CD14-positive monocyte (primary cell): ENCODE measurements around the gene MED15. TPM values are rescaled to one million over a fixed set of nuclear protein-coding genes. Genes with fewer than 3 reads are reported as not detected.

Source experiments
- DNase-seq, 3 donors: peaks; one replicate each; pipeline ENCODE4 v3.0.0-alpha.2; 2011 to 2022
- H2AFZ ChIP-seq: 2 replicates; pipeline ENCODE4 v1.6.0; 2012; ENCODE audit warnings: mild to moderate bottlenecking, low read depth, low read length, inconsistent platforms; ENCODE audit not compliant: insufficient read depth, poor library complexity, severe bottlenecking
- H3K27ac ChIP-seq, 2 donors: 1 replicate in 1 of 2; 2 replicates in 1 of 2; pipeline ENCODE4 v1.5.1; 2012 to 2013; ENCODE audit warnings: low read length in 2 of 2, control low read depth in 1 of 2, inconsistent platforms in 1 of 2, low read depth in 1 of 2, mild to moderate bottlenecking in 1 of 2
- H3K27me3 ChIP-seq, 2 donors: one replicate each; pipeline versions ENCODE4 v1.6.0 to v1.6.1; 2011 to 2013; ENCODE audit warnings: low read length in 2 of 2; ENCODE audit not compliant: control insufficient read depth in 2 of 2, insufficient read depth in 2 of 2
- H3K36me3 ChIP-seq, 2 donors: replicated peaks in 1 of 2; 1 replicate in 1 of 2; 2 replicates in 1 of 2; pipeline versions ENCODE4 v1.5.1 to v1.6.1; 2012 to 2013; ENCODE audit warnings: low read length in 2 of 2, control low read depth in 1 of 2, inconsistent platforms in 1 of 2, mild to moderate bottlenecking in 1 of 2; ENCODE audit not compliant: insufficient read depth in 2 of 2, control insufficient read depth in 1 of 2
- H3K4me1 ChIP-seq, 2 donors: 1 replicate in 1 of 2; 2 replicates in 1 of 2; pipeline versions ENCODE4 v1.5.1 to v1.6.1; 2012 to 2013; ENCODE audit warnings: low read length in 2 of 2, control low read depth in 1 of 2, inconsistent platforms in 1 of 2, mild to moderate bottlenecking in 1 of 2, moderate library complexity in 1 of 2; ENCODE audit not compliant: insufficient read depth in 2 of 2, control insufficient read depth in 1 of 2
- H3K4me2 ChIP-seq: replicated peaks from 2 replicates; pipeline ENCODE3; 2012; ENCODE audit warnings: low read length, moderate library complexity, mild to moderate bottlenecking; ENCODE audit not compliant: poor library complexity, severe bottlenecking; ENCODE audit errors: extremely low read depth
- H3K4me3 ChIP-seq, 3 experiments: fragments of 200-600 bp in 1 of 3; sonication (generic) in 1 of 3; replicated peaks in 1 of 3; 1 replicate in 2 of 3; 2 replicates in 1 of 3; pipeline ENCODE4 v1.5.1; 2011 to 2013; ENCODE audit warnings: low read length in 3 of 3, mild to moderate bottlenecking in 3 of 3, control low read depth in 2 of 3, low read depth in 2 of 3, inconsistent platforms in 1 of 3, moderate library complexity in 1 of 3
- H3K79me2 ChIP-seq: 2 replicates; pipeline ENCODE4 v1.6.0; 2012; ENCODE audit warnings: mild to moderate bottlenecking, control low read depth, inconsistent platforms, low read length, moderate library complexity; ENCODE audit not compliant: insufficient read depth
- H3K9ac ChIP-seq: 2 replicates; pipeline ENCODE4 v1.6.0; 2017; ENCODE audit warnings: low read length, mild to moderate bottlenecking; ENCODE audit not compliant: insufficient read depth, poor library complexity, severe bottlenecking
- H3K9me3 ChIP-seq, 2 donors: replicated peaks in 1 of 2; 1 replicate in 1 of 2; 2 replicates in 1 of 2; pipeline versions ENCODE4 v1.5.1 to v1.6.1; 2012 to 2013; ENCODE audit warnings: low read length in 2 of 2, control low read depth in 1 of 2; ENCODE audit not compliant: control insufficient read depth in 1 of 2, insufficient read depth in 1 of 2
- H4K20me1 ChIP-seq: 2 replicates; pipeline ENCODE4 v1.6.0; 2012; ENCODE audit warnings: mild to moderate bottlenecking, low read length, control low read depth, moderate library complexity; ENCODE audit not compliant: insufficient read depth
- H3K27ac Mint-ChIP-seq, 7 donors: one replicate each; pipeline ENCODE4 v1.8.0; 2020; ENCODE audit warnings: mild to moderate bottlenecking in 7 of 7, mixed read lengths in 7 of 7, moderate library complexity in 6 of 7, inconsistent platforms in 2 of 7
- H3K27me3 Mint-ChIP-seq, 3 donors: one replicate each; pipeline ENCODE4 v1.8.0; 2021 to 2022; ENCODE audit warnings: low read depth in 3 of 3, mild to moderate bottlenecking in 3 of 3, mixed read lengths in 3 of 3, moderate library complexity in 3 of 3, inconsistent platforms in 1 of 3
- H3K36me3 Mint-ChIP-seq, 2 donors: one replicate each; pipeline ENCODE4 v1.8.0; 2020; ENCODE audit warnings: mixed read lengths in 2 of 2, inconsistent platforms in 1 of 2, mild to moderate bottlenecking in 1 of 2
- H3K4me1 Mint-ChIP-seq: one replicate; pipeline ENCODE4 v1.8.0; 2020; ENCODE audit warnings: mild to moderate bottlenecking, mixed read lengths
- H3K4me3 Mint-ChIP-seq, 2 donors: one replicate each; pipeline ENCODE4 v1.8.0; 2020; ENCODE audit warnings: mild to moderate bottlenecking in 2 of 2, mixed read lengths in 2 of 2, moderate library complexity in 1 of 2
- H3K9me3 Mint-ChIP-seq, 7 donors: one replicate each; pipeline ENCODE4 v1.8.0; 2020 to 2022; ENCODE audit warnings: mixed read lengths in 7 of 7, mild to moderate bottlenecking in 6 of 7, moderate library complexity in 6 of 7, inconsistent platforms in 2 of 7
- CTCF ChIP-seq: fragments of 200-600 bp; IDR thresholded peaks from one replicate; pipeline ENCODE4 v1.8.0; 2022; ENCODE audit warnings: antibody characterized with exemption, mild to moderate bottlenecking
- WGBS: methylation state at CpG from one replicate; pipeline ENCODE4 v1.1.5; 2013; ENCODE audit warnings: missing lambda C conversion rate; ENCODE audit not compliant: insufficient coverage; 5-methylcytosine and 5-hydroxymethylcytosine counted together
- intact Hi-C, 2 donors: fragments of 100-400 bp; cut with micrococcal nuclease; formaldehyde crosslinking; loops; one replicate each; pipeline versions ENCODE4 v1.15.0 to v1.15.1; 2023
- polyA plus RNA-seq, 3 donors: library from polyadenylated mRNA; depleted of rRNA in 1 of 3; unstranded in 2 of 3; stranded (reverse) in 1 of 3; fragments of 300-500 nt in 2 of 3; fragments of >200 nt in 1 of 3; fragmentation: Illumina TruSeq in 2 of 3; gene quantifications; 1 replicate in 2 of 3; 2 replicates in 1 of 3; pipeline ENCODE4 v1.2.3, GENCODE V29; 2012 to 2021

MED15 gene
- polyA plus RNA-seq, 3 donors, result 10.0 to 126 (median 17.8) TPM

GRCh38 chr22:20490941-20491307, 16.5 kb upstream of the MED15 start:
- WGBS, result 100% methylated on average over 1 of the region's 1 CpG
- H2AFZ ChIP-seq, result no peak overlapping the region
- Mint-ChIP-seq H3K4me3 (no peak overlapping the region), H3K27me3 (peaks cover 0 to 2% (median 0%) of the 10 kb centered on the region in 3 donors), H3K9me3 (no peaks in the 10 kb centered on the region), H3K4me1 (peaks cover 32% of the 10 kb centered on the region), H3K27ac (peak overlapping the region in 1 of 7 donors; percentile 35), H3K36me3 (peaks cover 23 to 26% of the 10 kb centered on the region in 2 donors)
- no peak overlapping the region for H3K4me2 ChIP-seq
- peaks cover 67% of the 10 kb centered on the region for H3K79me2 ChIP-seq
- no peak overlapping the region for H3K4me3 ChIP-seq
- H3K9me3 ChIP-seq, result no peaks in the 10 kb centered on the region
- TF ChIP-seq CTCF, result no peak
- H3K27me3 ChIP-seq, result no peaks in the 10 kb centered on the region
- H3K36me3 ChIP-seq, result peaks cover 13 to 20% of the 10 kb centered on the region in 2 donors
- H3K9ac ChIP-seq, result no peak overlapping the region
- H3K27ac ChIP-seq, result no peak overlapping the region
- H4K20me1 ChIP-seq, result peaks cover 55% of the 10 kb centered on the region
- DNase-seq, result no peak
- intact Hi-C loops, result loop anchor here in 1 of 2 donors (10.0 kb wide), 1 partner anchor 364 kb away; the partner anchor contains the start of genes PI4KA and SNAP29
- peaks cover 13 to 18% of the 10 kb centered on the region in 2 donors for H3K4me1 ChIP-seq

GRCh38 chr22:20491346-20491745, 16.1 kb upstream of the MED15 start:
- Mint-ChIP-seq H3K27ac (peak overlapping the region in 1 of 7 donors; percentile 35), H3K9me3 (no peaks in the 10 kb centered on the region), H3K27me3 (peaks cover 0 to 2% (median 0%) of the 10 kb centered on the region in 3 donors), H3K4me1 (peaks cover 32% of the 10 kb centered on the region), H3K4me3 (no peak overlapping the region), H3K36me3 (peaks cover 19 to 23% of the 10 kb centered on the region in 2 donors)
- peaks cover 13 to 22% of the 10 kb centered on the region in 2 donors for H3K4me1 ChIP-seq
- no peaks in the 10 kb centered on the region for H3K27me3 ChIP-seq
- no peak overlapping the region for H3K4me2 ChIP-seq
- H3K9ac ChIP-seq, result no peak overlapping the region
- intact Hi-C loops, result loop anchor here in 1 of 2 donors (10.0 kb wide), 1 partner anchor 363 kb away; the partner anchor contains the start of genes PI4KA and SNAP29
- no peak overlapping the region for H3K4me3 ChIP-seq
- DNase-seq, result no peak
- no peak for TF ChIP-seq CTCF
- H3K36me3 ChIP-seq, result peaks cover 13 to 20% of the 10 kb centered on the region in 2 donors
- peaks cover 55% of the 10 kb centered on the region for H4K20me1 ChIP-seq
- no peaks in the 10 kb centered on the region for H3K9me3 ChIP-seq
- H3K27ac ChIP-seq, result no peak overlapping the region
- no CpG with 5 or more reads among the region's 2 CpGs for WGBS
- H3K79me2 ChIP-seq, result peaks cover 64% of the 10 kb centered on the region
- no peak overlapping the region for H2AFZ ChIP-seq
